Testis (tissue), 3 donors: Measurements from ENCODE around the gene CX3CL1. TPM values are rescaled to one million over a fixed set of nuclear protein-coding genes. Genes with fewer than 3 reads are reported as not detected.

Experiments
- DNase-seq: peaks from one replicate; pipeline ENCODE4 v3.0.0-alpha.2; 2019
- H3K27ac ChIP-seq, 2 donors: fragments of 200-600 bp; sonication (generic); one replicate each; pipeline ENCODE4 v1.5.1; 2019
- H3K27me3 ChIP-seq: fragments of 200-600 bp; sonication (generic); one replicate; pipeline ENCODE4 v1.5.1; 2019
- H3K36me3 ChIP-seq: fragments of 200-600 bp; sonication (generic); one replicate; pipeline ENCODE4 v1.5.1; 2017; ENCODE audit warnings: low read depth; ENCODE audit errors: missing control alignments
- H3K4me1 ChIP-seq: fragments of 200-600 bp; sonication (generic); one replicate; pipeline ENCODE4 v1.5.1; 2019
- H3K4me3 ChIP-seq, 2 donors: fragments of 200-600 bp; sonication (generic); one replicate each; pipeline ENCODE4 v1.5.1; 2017 to 2019
- H3K9me3 ChIP-seq: fragments of 200-600 bp; sonication (generic); one replicate; pipeline ENCODE4 v1.5.1; 2017
- POLR2A ChIP-seq: fragments of 450-650 bp; IDR thresholded peaks from one replicate; pipeline ENCODE4 v1.6.1; 2017; ENCODE audit warnings: antibody characterized with exemption, mild to moderate bottlenecking, moderate library complexity
- WGBS, 2 donors: methylation state at CpG; one replicate each; pipeline ENCODE4 v1.1.5; 2018; 5-methylcytosine and 5-hydroxymethylcytosine counted together
- intact Hi-C: fragments of 100-400 bp; cut with DNase I; formaldehyde crosslinking; loops from one replicate; pipeline ENCODE4 v1.15.1; 2023; ENCODE audit warnings: low total_unique reads
- polyA plus RNA-seq: library from polyadenylated mRNA; stranded (reverse); fragments of 350-450 nt; fragmentation: Illumina TruSeq; extraction: RNeasy Lipid Tissue Mini Kit (QIAGEN cat#74804); gene quantifications from one replicate; pipeline ENCODE4 v1.2.3, GENCODE V29; 2014; ENCODE audit warnings: low read depth, low replicate concordance; ENCODE audit not compliant: insufficient read depth
- total RNA-seq, 2 donors: library from RNA; depleted of rRNA; stranded (reverse); fragments of >200 nt; gene quantifications; one replicate each; pipeline ENCODE4 v1.2.3, GENCODE V29; 2016
- TF ChIP-seq, protein P1 (sequence below), 3 experiments: fragments of 450-650 bp in 2 of 3; fragments of 200-600 bp in 1 of 3; sonication (generic) in 1 of 3; IDR thresholded peaks; one replicate each; pipeline ENCODE4 v1.5.1; 2016 to 2019; ENCODE audit warnings: antibody characterized with exemption in 3 of 3, mild to moderate bottlenecking in 2 of 3, moderate library complexity in 1 of 3

The CX3CL1 gene
- total and polyA plus RNA-seq, 3 donors from 2014 or later, result 8.5 to 19.6 (median 12.9) TPM

GRCh38 chr16:57358527-57359095 lies 13.7 kb upstream of the CX3CL1 start, which contains the start of gene CCL22:
TSS of gene CCL22 (plus strand) at chr16:57358783. CDS start at chr16:57358817, 34 bp downstream.
- Histone ChIP-seq H3K4me3 (no peak within 1 kb of the TSS), H3K27ac (no peak within 1 kb of the TSS), H3K36me3 (no peaks in the 10 kb centered on the region), H3K27me3 (no peaks in the 10 kb centered on the region), H3K4me1 (no peaks in the 10 kb centered on the region), H3K9me3 (no peaks in the 10 kb centered on the region)
- TF ChIP-seq, protein P1, sequence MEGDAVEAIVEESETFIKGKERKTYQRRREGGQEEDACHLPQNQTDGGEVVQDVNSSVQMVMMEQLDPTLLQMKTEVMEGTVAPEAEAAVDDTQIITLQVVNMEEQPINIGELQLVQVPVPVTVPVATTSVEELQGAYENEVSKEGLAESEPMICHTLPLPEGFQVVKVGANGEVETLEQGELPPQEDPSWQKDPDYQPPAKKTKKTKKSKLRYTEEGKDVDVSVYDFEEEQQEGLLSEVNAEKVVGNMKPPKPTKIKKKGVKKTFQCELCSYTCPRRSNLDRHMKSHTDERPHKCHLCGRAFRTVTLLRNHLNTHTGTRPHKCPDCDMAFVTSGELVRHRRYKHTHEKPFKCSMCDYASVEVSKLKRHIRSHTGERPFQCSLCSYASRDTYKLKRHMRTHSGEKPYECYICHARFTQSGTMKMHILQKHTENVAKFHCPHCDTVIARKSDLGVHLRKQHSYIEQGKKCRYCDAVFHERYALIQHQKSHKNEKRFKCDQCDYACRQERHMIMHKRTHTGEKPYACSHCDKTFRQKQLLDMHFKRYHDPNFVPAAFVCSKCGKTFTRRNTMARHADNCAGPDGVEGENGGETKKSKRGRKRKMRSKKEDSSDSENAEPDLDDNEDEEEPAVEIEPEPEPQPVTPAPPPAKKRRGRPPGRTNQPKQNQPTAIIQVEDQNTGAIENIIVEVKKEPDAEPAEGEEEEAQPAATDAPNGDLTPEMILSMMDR (IDR thresholded peaks at IDR 0.05), result no peak
- no peak for TF ChIP-seq POLR2A
- 88 to 93% methylated on average over 9 of the region's 9 CpGs for WGBS, 2 donors
- no peak for DNase-seq
- intact Hi-C loops, result no loop called here

DNA sequence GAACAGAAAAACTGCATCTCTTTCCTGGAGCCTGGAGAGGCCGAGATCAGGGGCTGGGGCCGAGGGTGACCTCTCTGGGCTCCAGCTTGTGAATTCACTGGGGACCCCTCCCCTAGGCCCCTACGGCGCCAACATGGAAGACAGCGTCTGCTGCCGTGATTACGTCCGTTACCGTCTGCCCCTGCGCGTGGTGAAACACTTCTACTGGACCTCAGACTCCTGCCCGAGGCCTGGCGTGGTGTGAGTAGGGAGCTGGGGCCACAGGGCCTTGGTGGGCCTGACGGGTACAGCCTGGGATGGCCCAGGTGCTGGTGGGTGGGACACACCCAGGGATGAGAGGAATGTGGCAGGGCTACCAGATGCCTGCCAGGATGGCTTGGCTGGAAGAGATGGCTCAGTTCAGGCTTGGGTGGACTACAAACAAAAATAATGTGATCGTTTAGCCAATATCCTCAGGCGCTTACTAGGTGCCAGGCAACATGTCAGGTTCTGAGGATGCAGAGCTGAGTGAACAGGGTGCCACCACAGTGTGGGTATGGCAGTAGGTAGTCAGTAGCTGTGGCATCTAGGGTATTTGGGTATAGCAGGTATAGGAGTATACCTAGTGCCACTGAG lies 11.9 kb upstream of the CX3CL1 start:
- no peak for TF ChIP-seq POLR2A
- TF ChIP-seq, protein P1 (IDR thresholded peaks at IDR 0.05), result no peak
- H3K9me3 ChIP-seq, result no peaks in the 10 kb centered on the region
- H3K27ac ChIP-seq, result no peak overlapping the region
- WGBS, 2 donors, result 94 to 95% methylated on average over 2 to 16 of the region's 16 CpGs
- H3K4me1 ChIP-seq, result no peaks in the 10 kb centered on the region
- no peaks in the 10 kb centered on the region for H3K27me3 ChIP-seq
- H3K36me3 ChIP-seq, result no peaks in the 10 kb centered on the region
- no peak overlapping the region for H3K4me3 ChIP-seq
- intact Hi-C loops, result no loop called here
- DNase-seq, result no peak

DNA sequence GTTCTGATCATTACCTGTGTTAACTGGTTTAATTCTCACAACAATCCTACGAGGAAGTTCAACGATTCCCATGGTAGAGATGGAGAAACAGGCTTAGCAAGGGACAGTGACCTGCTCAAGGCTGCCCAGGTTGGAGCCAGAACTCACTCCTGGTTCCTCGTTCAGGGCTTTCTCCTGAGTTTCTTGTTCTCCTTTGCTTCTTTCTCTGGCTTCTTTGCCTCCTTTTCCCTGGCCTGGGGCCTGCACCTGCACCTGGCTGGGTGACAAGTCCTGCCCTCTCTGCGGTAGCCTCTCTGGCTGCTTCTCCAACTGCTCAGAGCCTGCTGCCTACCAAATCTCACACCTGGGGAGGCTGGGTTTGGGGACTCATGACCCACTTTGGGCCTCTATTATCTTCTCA lies 10.9 kb upstream of the CX3CL1 start:
- H3K36me3 ChIP-seq, result no peaks in the 10 kb centered on the region
- no peak overlapping the region for H3K27ac ChIP-seq
- intact Hi-C loops, result no loop called here
- H3K27me3 ChIP-seq, result no peaks in the 10 kb centered on the region
- 84% methylated on average over 4 of the region's 4 CpGs for WGBS, 2 donors
- no peaks in the 10 kb centered on the region for H3K4me1 ChIP-seq
- H3K9me3 ChIP-seq, result no peaks in the 10 kb centered on the region
- H3K4me3 ChIP-seq, result no peak overlapping the region
- no peak for TF ChIP-seq POLR2A
- TF ChIP-seq, protein P1 (IDR thresholded peaks at IDR 0.05), result no peak
- DNase-seq, result no peak

- Histone ChIP-seq H3K36me3 (no peaks in the 10 kb centered on the region), H3K4me3 (no peak overlapping the region), H3K27me3 (no peaks in the 10 kb centered on the region), H3K4me1 (no peaks in the 10 kb centered on the region), H3K27ac (no peak overlapping the region), H3K9me3 (no peaks in the 10 kb centered on the region)
- DNase-seq, result no peak
- TF ChIP-seq POLR2A, result no peak
- TF ChIP-seq, protein P1 (IDR thresholded peaks at IDR 0.05), result no peak
- intact Hi-C loops, result no loop called here
- WGBS, 2 donors, result 93 to 95% methylated on average over 3 of the region's 3 CpGs
Measured at GRCh38 chr16:57364143-57364542, 8.1 kb upstream of the CX3CL1 start.
